ENCODE results near the gene LRP1B. TPM values are rescaled to one million over a fixed set of nuclear protein-coding genes. Genes with fewer than 3 reads are reported as not detected.

LRP1B gene
- total and polyA plus RNA-seq, 4 donors, result 0.01 to 0.84 (median 0.17) TPM

DNA sequence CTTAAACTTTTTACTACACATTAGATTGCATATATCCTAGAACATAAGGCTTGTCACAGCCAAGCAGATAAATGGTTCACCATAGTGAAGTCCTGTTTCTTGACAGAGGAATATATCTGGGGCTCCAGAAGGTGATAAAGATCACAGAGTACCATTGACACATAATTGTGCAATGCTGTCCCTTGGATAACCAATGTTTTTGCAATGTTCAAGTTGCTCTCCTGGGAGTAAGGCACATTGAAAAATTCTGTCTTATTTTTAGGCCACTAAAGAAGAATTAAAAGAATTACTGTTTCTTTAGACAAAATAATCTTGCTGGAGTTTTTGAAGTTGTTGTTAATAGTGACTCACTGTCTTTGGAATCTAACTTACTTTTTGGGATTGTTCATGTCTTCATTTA, 1132.8 kb downstream of the LRP1B start:
- no peak overlapping the region for H3K9ac ChIP-seq (ENCODE audit: low read depth in 1 of 2, low read length in 2 of 2)
- TF ChIP-seq HNF4G (IDR thresholded peaks at IDR 0.05), result no peak
- TF ChIP-seq JUND (IDR thresholded peaks at IDR 0.05), result no peak
- H3K27ac ChIP-seq (ENCODE audit: low read depth in 1 of 2, low read length in 2 of 2), result no peak overlapping the region
- H3K4me3 ChIP-seq (ENCODE audit: low read depth in 1 of 3, low read length in 3 of 3), result no peak overlapping the region
- no peak for DNase-seq (ENCODE audit: low spot score)
- H3K4me1 ChIP-seq (ENCODE audit: control insufficient read depth in 4 of 4, insufficient read depth in 4 of 4, low read length in 3 of 4), result no peaks in the 10 kb centered on the region
- H3K27me3 ChIP-seq (ENCODE audit: control insufficient read depth in 4 of 4, insufficient read depth in 4 of 4, low read length in 3 of 4), result no peaks in the 10 kb centered on the region
- H3K36me3 ChIP-seq (ENCODE audit: control insufficient read depth in 4 of 4, insufficient read depth in 3 of 4, low read depth in 1 of 4, low read length in 3 of 4), result no peaks in the 10 kb centered on the region
- H3K9me3 ChIP-seq (ENCODE audit: control insufficient read depth in 4 of 4, low read length in 3 of 4), result no peaks in the 10 kb centered on the region

DNA sequence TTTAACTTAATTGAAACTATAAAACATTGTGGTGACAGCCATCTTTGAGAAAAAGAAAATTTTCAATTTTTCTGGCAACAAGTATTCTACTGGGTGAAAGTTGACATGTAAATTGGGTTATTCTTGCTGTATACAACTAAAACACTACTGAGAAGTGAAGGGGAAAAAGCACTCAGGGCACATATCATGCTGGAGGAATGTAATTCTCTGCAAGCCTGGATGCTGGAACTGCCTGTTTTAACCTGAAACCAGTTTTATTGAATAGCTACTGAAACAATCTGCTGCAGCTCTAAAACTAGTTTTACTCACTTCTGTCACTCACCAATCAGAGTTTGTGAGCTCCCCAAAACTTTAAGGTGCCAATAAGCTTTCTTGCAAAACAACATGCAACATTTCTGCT, 1136.0 kb downstream of the LRP1B start:
- H3K9me3 ChIP-seq (ENCODE audit: control insufficient read depth in 4 of 4, low read length in 3 of 4), result no peaks in the 10 kb centered on the region
- H3K27ac ChIP-seq (ENCODE audit: low read depth in 1 of 2, low read length in 2 of 2), result no peak overlapping the region
- H3K4me3 ChIP-seq (ENCODE audit: low read depth in 1 of 3, low read length in 3 of 3), result no peak overlapping the region
- H3K27me3 ChIP-seq (ENCODE audit: control insufficient read depth in 4 of 4, insufficient read depth in 4 of 4, low read length in 3 of 4), result no peaks in the 10 kb centered on the region
- no peaks in the 10 kb centered on the region for H3K36me3 ChIP-seq (ENCODE audit: control insufficient read depth in 4 of 4, insufficient read depth in 3 of 4, low read depth in 1 of 4, low read length in 3 of 4)
- no peak for TF ChIP-seq RAD21 (IDR thresholded peaks at IDR 0.05)
- TF ChIP-seq HNF4G (IDR thresholded peaks at IDR 0.05), result no peak
- TF ChIP-seq, protein P1, sequence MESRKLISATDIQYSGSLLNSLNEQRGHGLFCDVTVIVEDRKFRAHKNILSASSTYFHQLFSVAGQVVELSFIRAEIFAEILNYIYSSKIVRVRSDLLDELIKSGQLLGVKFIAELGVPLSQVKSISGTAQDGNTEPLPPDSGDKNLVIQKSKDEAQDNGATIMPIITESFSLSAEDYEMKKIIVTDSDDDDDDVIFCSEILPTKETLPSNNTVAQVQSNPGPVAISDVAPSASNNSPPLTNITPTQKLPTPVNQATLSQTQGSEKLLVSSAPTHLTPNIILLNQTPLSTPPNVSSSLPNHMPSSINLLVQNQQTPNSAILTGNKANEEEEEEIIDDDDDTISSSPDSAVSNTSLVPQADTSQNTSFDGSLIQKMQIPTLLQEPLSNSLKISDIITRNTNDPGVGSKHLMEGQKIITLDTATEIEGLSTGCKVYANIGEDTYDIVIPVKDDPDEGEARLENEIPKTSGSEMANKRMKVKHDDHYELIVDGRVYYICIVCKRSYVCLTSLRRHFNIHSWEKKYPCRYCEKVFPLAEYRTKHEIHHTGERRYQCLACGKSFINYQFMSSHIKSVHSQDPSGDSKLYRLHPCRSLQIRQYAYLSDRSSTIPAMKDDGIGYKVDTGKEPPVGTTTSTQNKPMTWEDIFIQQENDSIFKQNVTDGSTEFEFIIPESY (IDR thresholded peaks at IDR 0.05), result no peak
- no peak for TF ChIP-seq YY1 (IDR thresholded peaks at IDR 0.05)
- TF ChIP-seq, protein P2, sequence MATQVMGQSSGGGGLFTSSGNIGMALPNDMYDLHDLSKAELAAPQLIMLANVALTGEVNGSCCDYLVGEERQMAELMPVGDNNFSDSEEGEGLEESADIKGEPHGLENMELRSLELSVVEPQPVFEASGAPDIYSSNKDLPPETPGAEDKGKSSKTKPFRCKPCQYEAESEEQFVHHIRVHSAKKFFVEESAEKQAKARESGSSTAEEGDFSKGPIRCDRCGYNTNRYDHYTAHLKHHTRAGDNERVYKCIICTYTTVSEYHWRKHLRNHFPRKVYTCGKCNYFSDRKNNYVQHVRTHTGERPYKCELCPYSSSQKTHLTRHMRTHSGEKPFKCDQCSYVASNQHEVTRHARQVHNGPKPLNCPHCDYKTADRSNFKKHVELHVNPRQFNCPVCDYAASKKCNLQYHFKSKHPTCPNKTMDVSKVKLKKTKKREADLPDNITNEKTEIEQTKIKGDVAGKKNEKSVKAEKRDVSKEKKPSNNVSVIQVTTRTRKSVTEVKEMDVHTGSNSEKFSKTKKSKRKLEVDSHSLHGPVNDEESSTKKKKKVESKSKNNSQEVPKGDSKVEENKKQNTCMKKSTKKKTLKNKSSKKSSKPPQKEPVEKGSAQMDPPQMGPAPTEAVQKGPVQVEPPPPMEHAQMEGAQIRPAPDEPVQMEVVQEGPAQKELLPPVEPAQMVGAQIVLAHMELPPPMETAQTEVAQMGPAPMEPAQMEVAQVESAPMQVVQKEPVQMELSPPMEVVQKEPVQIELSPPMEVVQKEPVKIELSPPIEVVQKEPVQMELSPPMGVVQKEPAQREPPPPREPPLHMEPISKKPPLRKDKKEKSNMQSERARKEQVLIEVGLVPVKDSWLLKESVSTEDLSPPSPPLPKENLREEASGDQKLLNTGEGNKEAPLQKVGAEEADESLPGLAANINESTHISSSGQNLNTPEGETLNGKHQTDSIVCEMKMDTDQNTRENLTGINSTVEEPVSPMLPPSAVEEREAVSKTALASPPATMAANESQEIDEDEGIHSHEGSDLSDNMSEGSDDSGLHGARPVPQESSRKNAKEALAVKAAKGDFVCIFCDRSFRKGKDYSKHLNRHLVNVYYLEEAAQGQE (IDR thresholded peaks at IDR 0.05), result no peak
- DNase-seq (ENCODE audit: low spot score), result no peak
- H3K9ac ChIP-seq (ENCODE audit: low read depth in 1 of 2, low read length in 2 of 2), result no peak overlapping the region
- H3K4me1 ChIP-seq (ENCODE audit: control insufficient read depth in 4 of 4, insufficient read depth in 4 of 4, low read length in 3 of 4), result no peaks in the 10 kb centered on the region

DNA sequence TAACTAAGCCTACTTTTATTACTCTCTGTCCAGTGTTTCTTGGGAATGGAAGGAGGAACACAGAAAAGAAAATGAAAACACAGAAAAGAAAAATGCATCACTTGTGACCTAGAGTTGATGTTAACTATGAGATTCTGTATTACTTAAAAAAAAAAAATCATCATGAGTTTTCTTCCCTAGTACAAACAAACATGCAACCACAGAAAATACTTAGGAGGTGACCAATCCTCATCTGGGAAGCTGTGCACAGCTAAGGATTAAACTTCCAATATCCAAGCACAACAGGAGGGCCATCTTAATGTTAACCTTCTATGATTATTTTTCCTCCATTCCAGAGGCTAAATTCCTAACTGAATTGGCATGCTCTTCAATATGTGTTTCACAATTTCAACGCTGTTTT, 1140.4 kb downstream of the LRP1B start:
- Histone ChIP-seq H3K27me3 (ENCODE audit: control insufficient read depth in 4 of 4, insufficient read depth in 4 of 4, low read length in 3 of 4) (no peaks in the 10 kb centered on the region), H3K4me3 (ENCODE audit: low read depth in 1 of 3, low read length in 3 of 3) (no peak overlapping the region), H3K9ac (ENCODE audit: low read depth in 1 of 2, low read length in 2 of 2) (no peak overlapping the region), H3K9me3 (ENCODE audit: control insufficient read depth in 4 of 4, low read length in 3 of 4) (no peaks in the 10 kb centered on the region), H3K27ac (ENCODE audit: low read depth in 1 of 2, low read length in 2 of 2) (no peak overlapping the region), H3K36me3 (ENCODE audit: control insufficient read depth in 4 of 4, insufficient read depth in 3 of 4, low read depth in 1 of 4, low read length in 3 of 4) (no peaks in the 10 kb centered on the region), H3K4me1 (ENCODE audit: control insufficient read depth in 4 of 4, insufficient read depth in 4 of 4, low read length in 3 of 4) (no peaks in the 10 kb centered on the region)
- 80% methylated on average over 1 of the region's 1 CpG for WGBS
- no peak for DNase-seq (ENCODE audit: low spot score)
- TF ChIP-seq, protein P3, sequence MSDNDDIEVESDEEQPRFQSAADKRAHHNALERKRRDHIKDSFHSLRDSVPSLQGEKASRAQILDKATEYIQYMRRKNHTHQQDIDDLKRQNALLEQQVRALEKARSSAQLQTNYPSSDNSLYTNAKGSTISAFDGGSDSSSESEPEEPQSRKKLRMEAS (IDR thresholded peaks at IDR 0.05), result no peak
- TF ChIP-seq EGR1 (IDR thresholded peaks at IDR 0.05; ENCODE audit: low read depth in 2 of 2) (no peak), NR2F2 (IDR thresholded peaks at IDR 0.05) (no peak), HNF4G (IDR thresholded peaks at IDR 0.05) (no peak), HNF4A (conservative IDR thresholded peaks at IDR 0.05) (no peak), RAD21 (IDR thresholded peaks at IDR 0.05) (no peak), SP1 (IDR thresholded peaks at IDR 0.05) (no peak), RXRA (IDR thresholded peaks at IDR 0.05) (no peak), FOXA2 (IDR thresholded peaks at IDR 0.05) (no peak)
- TF ChIP-seq, protein P4, sequence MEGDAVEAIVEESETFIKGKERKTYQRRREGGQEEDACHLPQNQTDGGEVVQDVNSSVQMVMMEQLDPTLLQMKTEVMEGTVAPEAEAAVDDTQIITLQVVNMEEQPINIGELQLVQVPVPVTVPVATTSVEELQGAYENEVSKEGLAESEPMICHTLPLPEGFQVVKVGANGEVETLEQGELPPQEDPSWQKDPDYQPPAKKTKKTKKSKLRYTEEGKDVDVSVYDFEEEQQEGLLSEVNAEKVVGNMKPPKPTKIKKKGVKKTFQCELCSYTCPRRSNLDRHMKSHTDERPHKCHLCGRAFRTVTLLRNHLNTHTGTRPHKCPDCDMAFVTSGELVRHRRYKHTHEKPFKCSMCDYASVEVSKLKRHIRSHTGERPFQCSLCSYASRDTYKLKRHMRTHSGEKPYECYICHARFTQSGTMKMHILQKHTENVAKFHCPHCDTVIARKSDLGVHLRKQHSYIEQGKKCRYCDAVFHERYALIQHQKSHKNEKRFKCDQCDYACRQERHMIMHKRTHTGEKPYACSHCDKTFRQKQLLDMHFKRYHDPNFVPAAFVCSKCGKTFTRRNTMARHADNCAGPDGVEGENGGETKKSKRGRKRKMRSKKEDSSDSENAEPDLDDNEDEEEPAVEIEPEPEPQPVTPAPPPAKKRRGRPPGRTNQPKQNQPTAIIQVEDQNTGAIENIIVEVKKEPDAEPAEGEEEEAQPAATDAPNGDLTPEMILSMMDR (IDR thresholded peaks at IDR 0.05; ENCODE audit: low read depth, low read length, missing input control), result no peak
- TF ChIP-seq, protein P5, sequence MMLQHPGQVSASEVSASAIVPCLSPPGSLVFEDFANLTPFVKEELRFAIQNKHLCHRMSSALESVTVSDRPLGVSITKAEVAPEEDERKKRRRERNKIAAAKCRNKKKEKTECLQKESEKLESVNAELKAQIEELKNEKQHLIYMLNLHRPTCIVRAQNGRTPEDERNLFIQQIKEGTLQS (IDR thresholded peaks at IDR 0.05), result no peak
- TF ChIP-seq, protein P2 (IDR thresholded peaks at IDR 0.05), result no peak
- TF ChIP-seq, protein P1 (IDR thresholded peaks at IDR 0.05), result no peak
